ENCODE data around the gene LGMN.

Gene LGMN

GRCh38 chr14:92670160-92670559, 78.3 kb downstream of the LGMN start:
- peak; percentile 61 for TF ChIP-seq CTCF (IDR thresholded peaks at IDR 0.05; ENCODE audit: low read depth, low read length)
- peak; percentile 91 for DNase-seq (ENCODE audit: extremely low read depth, low read depth)

- TF ChIP-seq CTCF (IDR thresholded peaks at IDR 0.05; ENCODE audit: low read depth, low read length): no peak
- no peak for DNase-seq (ENCODE audit: extremely low read depth, low read depth)
Observed at GRCh38 chr14:92668276-92668973, 80.0 kb downstream of the LGMN start.

- no peak for DNase-seq (ENCODE audit: extremely low read depth, low read depth)
- TF ChIP-seq CTCF (IDR thresholded peaks at IDR 0.05; ENCODE audit: low read depth, low read length): no peak
Observed at GRCh38 chr14:92666251-92666650, 82.2 kb downstream of the LGMN start.

GRCh38 chr14:92665661-92666110, 82.7 kb downstream of the LGMN start:
- DNase-seq (ENCODE audit: extremely low read depth, low read depth): no peak
- TF ChIP-seq CTCF (IDR thresholded peaks at IDR 0.05; ENCODE audit: low read depth, low read length): no peak

GRCh38 chr14:92663049-92663448, 85.4 kb downstream of the LGMN start:
- no peak for DNase-seq (ENCODE audit: extremely low read depth, low read depth)
- TF ChIP-seq CTCF (IDR thresholded peaks at IDR 0.05; ENCODE audit: low read depth, low read length): no peak

GRCh38 chr14:92660571-92660970, 87.9 kb downstream of the LGMN start:
- no peak for DNase-seq (ENCODE audit: extremely low read depth, low read depth)
- no peak for TF ChIP-seq CTCF (IDR thresholded peaks at IDR 0.05; ENCODE audit: low read depth, low read length)

GRCh38 chr14:92659765-92660561, 88.5 kb downstream of the LGMN start:
- no peak for DNase-seq (ENCODE audit: extremely low read depth, low read depth)
- no peak for TF ChIP-seq CTCF (IDR thresholded peaks at IDR 0.05; ENCODE audit: low read depth, low read length)
